H1 (cell line): Measurements from ENCODE around the gene ZNF777. TPM values are rescaled to one million over a fixed set of nuclear protein-coding genes. Genes with fewer than 3 reads are reported as not detected.

Experiments used
- CTCF ChIA-PET: fragments of 300-600 bp; sonication (Branson Sonifier 250); formaldehyde crosslinking; loops from one replicate; lab custom pipeline; 2021; ENCODE audit not compliant: partially characterized antibody; lab: Charles Lee
- POLR2A ChIA-PET: fragments of 300-600 bp; sonication (Branson Sonifier 250); formaldehyde crosslinking; loops from one replicate; lab custom pipeline; 2021; ENCODE audit warnings: inconsistent platforms; ENCODE audit not compliant: partially characterized antibody; lab: Charles Lee
- DNase-seq, 2 experiments: peaks; one replicate each; pipeline versions ENCODE4 v3.0.0 to v3.0.0-alpha.2; 2010 to 2022; ENCODE audit warnings: low spot score in 2 of 2, low read depth in 1 of 2, mixed read lengths in 1 of 2
- FAIRE-seq: peaks from 2 replicates; lab custom pipeline; 2011; peaks lifted over from hg19 to GRCh38; lab: Jason Lieb, UNC
- H2AFZ ChIP-seq: 2 replicates; pipeline ENCODE4 v1.8.1; 2012; ENCODE audit warnings: low read length, inconsistent platforms
- H2AK5ac ChIP-seq: 2 replicates; pipeline ENCODE4 v1.6.1; 2013; ENCODE audit warnings: low read depth, low read length
- H2BK120ac ChIP-seq: replicated peaks from 2 replicates; pipeline ENCODE3; 2013; ENCODE audit warnings: low read depth, low read length, inconsistent platforms
- H2BK12ac ChIP-seq: 2 replicates; pipeline ENCODE4 v1.6.1; 2013; ENCODE audit warnings: low read depth, low read length
- H2BK15ac ChIP-seq: 2 replicates; pipeline ENCODE4 v1.6.1; 2013; ENCODE audit warnings: low read length
- H2BK20ac ChIP-seq: 2 replicates; pipeline ENCODE4 v1.6.1; 2013; ENCODE audit warnings: low read length
- H2BK5ac ChIP-seq: 2 replicates; pipeline ENCODE4 v1.6.1; 2013; ENCODE audit warnings: low read depth, low read length
- H3K14ac ChIP-seq: 2 replicates; pipeline ENCODE4 v1.6.1; 2013; ENCODE audit warnings: inconsistent platforms; ENCODE audit not compliant: insufficient read length
- H3K18ac ChIP-seq: 2 replicates; pipeline ENCODE4 v1.6.1; 2013; ENCODE audit warnings: low read length; ENCODE audit errors: extremely low read depth
- H3K23ac ChIP-seq: 2 replicates; pipeline ENCODE4 v1.6.1; 2013; ENCODE audit warnings: inconsistent platforms; ENCODE audit not compliant: insufficient read length
- H3K23me2 ChIP-seq: 2 replicates; pipeline ENCODE4 v1.6.1; 2013; ENCODE audit warnings: low read depth, low read length
- H3K27ac ChIP-seq: 2 replicates; pipeline ENCODE4 v1.6.1; 2011; ENCODE audit warnings: low read depth, low read length, inconsistent platforms
- H3K27me3 ChIP-seq, 4 experiments: replicated peaks in 1 of 4; 1 replicate in 1 of 4; 2 replicates in 3 of 4; pipeline versions ENCODE4 v1.6.1 to v1.8.1; 2011 to 2013; ENCODE audit warnings: low read length in 3 of 4, mild to moderate bottlenecking in 3 of 4, inconsistent platforms in 2 of 4, mixed read lengths in 2 of 4, moderate library complexity in 1 of 4; ENCODE audit not compliant: control insufficient read depth in 3 of 4, insufficient read depth in 3 of 4; ENCODE audit errors: extremely low read depth in 1 of 4
- H3K36me3 ChIP-seq, 4 experiments: 2 replicates each; pipeline versions ENCODE4 v1.6.1 to v1.8.1; 2011 to 2013; ENCODE audit warnings: mild to moderate bottlenecking in 4 of 4, low read length in 3 of 4, moderate library complexity in 2 of 4, control low read depth in 1 of 4, inconsistent platforms in 1 of 4; ENCODE audit not compliant: insufficient read depth in 4 of 4, control insufficient read depth in 2 of 4
- H3K4ac ChIP-seq: replicated peaks from 2 replicates; pipeline ENCODE3; 2013; ENCODE audit warnings: low read length, low read depth, mixed read lengths, inconsistent platforms; ENCODE audit not compliant: insufficient read length
- H3K4me1 ChIP-seq, 4 experiments: replicated peaks in 1 of 4; 1 replicate in 1 of 4; 2 replicates in 3 of 4; pipeline versions ENCODE4 v1.6.1 to v1.8.1; 2011 to 2013; ENCODE audit warnings: low read length in 3 of 4, inconsistent platforms in 2 of 4, mixed read lengths in 1 of 4; ENCODE audit not compliant: insufficient read depth in 4 of 4, control insufficient read depth in 3 of 4
- H3K4me2 ChIP-seq, 2 experiments: 2 replicates each; pipeline versions ENCODE4 v1.6.1 to v1.8.1; 2011 to 2013; ENCODE audit warnings: low read depth in 2 of 2, low read length in 2 of 2, control low read depth in 1 of 2, inconsistent platforms in 1 of 2, mild to moderate bottlenecking in 1 of 2; ENCODE audit not compliant: insufficient read depth in 1 of 2
- H3K4me3 ChIP-seq, 4 experiments: fragments of 200-600, 300-600 bp in 1 of 4; sonication (generic), shearing (Covaris generic), sonication (Bioruptor Twin) in 1 of 4; 2 replicates each; pipeline versions ENCODE4 v1.5.1 to v1.8.1; 2011 to 2016; ENCODE audit warnings: low read length in 4 of 4, low read depth in 3 of 4, control low read depth in 2 of 4, inconsistent platforms in 2 of 4, mild to moderate bottlenecking in 2 of 4, mixed read lengths in 1 of 4, moderate library complexity in 1 of 4; ENCODE audit not compliant: insufficient read depth in 2 of 4; ENCODE audit errors: extremely low read depth in 1 of 4
- H3K56ac ChIP-seq: replicated peaks from 2 replicates; pipeline ENCODE3; 2013; ENCODE audit warnings: low read depth, mild to moderate bottlenecking, mixed read lengths, low read length, inconsistent platforms; ENCODE audit not compliant: insufficient read length
- H3K79me1 ChIP-seq: 2 replicates; pipeline ENCODE4 v1.6.1; 2013; ENCODE audit warnings: low read depth, low read length, control low read depth
- H3K79me2 ChIP-seq, 2 experiments: 2 replicates each; pipeline versions ENCODE4 v1.6.1 to v1.8.1; 2012 to 2013; ENCODE audit warnings: low read length in 2 of 2, mild to moderate bottlenecking in 2 of 2, inconsistent platforms in 1 of 2; ENCODE audit not compliant: insufficient read depth in 2 of 2, control insufficient read depth in 1 of 2
- H3K9ac ChIP-seq, 4 experiments: replicated peaks in 1 of 4; 1 replicate in 1 of 4; 2 replicates in 3 of 4; pipeline versions ENCODE4 v1.6.1 to v1.8.1; 2011 to 2013; ENCODE audit warnings: low read depth in 3 of 4, low read length in 3 of 4, control low read depth in 2 of 4, mild to moderate bottlenecking in 2 of 4, moderate library complexity in 2 of 4, inconsistent platforms in 1 of 4; ENCODE audit errors: extremely low read depth in 1 of 4
- H3K9me3 ChIP-seq, 2 experiments: 2 replicates each; pipeline versions ENCODE4 v1.6.1 to v1.8.1; 2012 to 2013; ENCODE audit warnings: mild to moderate bottlenecking in 2 of 2, moderate library complexity in 2 of 2, control low read depth in 1 of 2, inconsistent platforms in 1 of 2, low read depth in 1 of 2, low read length in 1 of 2, mixed read lengths in 1 of 2; ENCODE audit not compliant: insufficient read depth in 2 of 2
- H4K20me1 ChIP-seq, 2 experiments: replicated peaks in 1 of 2; 2 replicates each; pipeline versions ENCODE3 to v1.8.1; 2011 to 2013; ENCODE audit warnings: inconsistent platforms in 2 of 2, low read length in 2 of 2, mild to moderate bottlenecking in 1 of 2; ENCODE audit not compliant: insufficient read depth in 2 of 2, control insufficient read depth in 1 of 2
- H4K5ac ChIP-seq: 2 replicates; pipeline ENCODE4 v1.6.1; 2013; ENCODE audit warnings: low read length, low read depth, mixed read lengths, inconsistent platforms; ENCODE audit not compliant: insufficient read length
- H4K8ac ChIP-seq: 2 replicates; pipeline ENCODE4 v1.8.0; 2013; ENCODE audit warnings: mild to moderate bottlenecking, moderate library complexity, low read length, inconsistent platforms; ENCODE audit not compliant: insufficient read depth; ENCODE audit errors: extremely low read depth
- H4K91ac ChIP-seq: replicated peaks from 2 replicates; pipeline ENCODE3; 2013; ENCODE audit warnings: low read length, mixed read lengths, inconsistent platforms; ENCODE audit not compliant: insufficient read length
- E2F6 ChIP-seq: IDR thresholded peaks from 2 replicates; pipeline ENCODE4 v1.6.1; 2012; ENCODE audit warnings: inconsistent platforms
- PHF8 ChIP-seq: fragments of 200-600 bp; sonication (generic); conservative IDR thresholded peaks from 2 replicates; pipeline ENCODE4 v1.7.1; 2012; ENCODE audit warnings: low read depth, mild to moderate bottlenecking, inconsistent platforms, low read length, moderate library complexity
- RBBP5 ChIP-seq: IDR thresholded peaks from 2 replicates; pipeline ENCODE4 v1.7.1; 2012; ENCODE audit warnings: low read depth, mild to moderate bottlenecking, inconsistent platforms, low read length, moderate library complexity, borderline replicate concordance
- TAF1 ChIP-seq: IDR thresholded peaks from 2 replicates; pipeline ENCODE4 v1.6.1; 2011; ENCODE audit warnings: mild to moderate bottlenecking, low read depth, low read length
- TBP ChIP-seq: IDR thresholded peaks from 2 replicates; pipeline ENCODE4 v1.6.1; 2011; ENCODE audit warnings: low read depth, low read length, improper control_type of control experiment
- WGBS, 2 experiments: shearing (Covaris generic) in 1 of 2; methylation state at CpG; one replicate each; pipeline versions ENCODE4 v1.1.6 to v1.1.7; 2013 to 2015; ENCODE audit warnings: low lambda C conversion rate in 2 of 2, mixed read lengths in 2 of 2, inconsistent platforms in 1 of 2, low coverage in 1 of 2, missing lambda C conversion rate in 1 of 2; ENCODE audit not compliant: insufficient replicate concordance in 2 of 2, insufficient coverage in 1 of 2, insufficient read length in 1 of 2; ENCODE audit errors: extremely low coverage in 1 of 2, missing lambda C conversion rate in 1 of 2; 5-methylcytosine and 5-hydroxymethylcytosine counted together
- polyA plus RNA-seq, 7 experiments: library from polyadenylated mRNA; depleted of rRNA in 3 of 7; stranded (reverse) in 5 of 7; unstranded in 2 of 7; fragments of >200 nt in 5 of 7; fragments of 200-250 nt in 2 of 7; gene quantifications; 1 replicate in 5 of 7; 2 replicates in 1 of 7; 4 replicates in 1 of 7; pipeline versions ENCODE4 v1.2.1 to v1.2.3, GENCODE V29; 2011 to 2013; ENCODE audit warnings: missing spikeins in 2 of 7, mixed read lengths in 2 of 7
- total RNA-seq: library from RNA; stranded (reverse); fragmentation: NEBNext Ultra II Directional; extraction: Animal tissue kit (Norgen Biotek cat#: 25700); gene quantifications from 2 replicates; pipeline ENCODE4 v1.2.1, GENCODE V29; 2021
- TF ChIP-seq, protein P1 (sequence below): IDR thresholded peaks from 2 replicates; pipeline ENCODE4 v1.6.1; 2012; ENCODE audit warnings: inconsistent platforms

Gene ZNF777
- total and polyA plus RNA-seq, 2 of the 8 experiments (the other 6 are each of a cell fraction or from before 2014, with no cell fraction given) = 8.0 to 10.1 TPM

DNA sequence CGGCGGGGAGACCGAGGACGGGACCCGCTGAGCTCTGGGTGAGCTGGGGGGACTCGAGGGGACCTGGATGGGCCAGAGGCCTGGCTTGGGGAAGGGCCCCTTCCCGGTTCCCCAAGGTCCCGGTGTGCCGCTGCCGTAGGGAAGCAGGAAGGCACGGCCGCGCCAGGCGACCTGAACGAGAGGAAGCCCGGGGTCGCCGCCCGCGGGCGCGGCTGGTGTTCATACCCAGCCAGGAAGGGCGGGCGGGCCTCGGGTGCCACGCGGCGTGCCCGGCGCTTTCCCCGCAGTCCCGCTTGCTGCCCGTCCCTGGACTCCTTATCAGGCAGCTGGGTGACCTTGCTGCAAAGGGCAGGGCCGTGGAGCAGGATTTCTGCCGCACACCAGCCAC lies 38.0 kb downstream of the ZNF777 start:
- Histone ChIP-seq H2BK12ac (no peak overlapping the region), H2BK20ac (no peak overlapping the region), H2BK120ac (no peak overlapping the region), H3K14ac (no peak overlapping the region), H3K79me1 (no peaks in the 10 kb centered on the region), H3K4me1 (peaks cover 0 to 4% (median under 1%) of the 10 kb centered on the region in 4 experiments; a peak in 4 of 7 replicates), H3K9me3 (no peaks in the 10 kb centered on the region), H4K20me1 (no peaks in the 10 kb centered on the region), H3K27me3 (peaks cover 0 to 7% (median 6%) of the 10 kb centered on the region in 4 experiments; a peak in 5 of 7 replicates), H3K23ac (no peak overlapping the region), H4K8ac (peak overlapping the region; percentile 73), H4K5ac (peak overlapping the region; percentile 66), H3K4me3 (peak overlapping the region; percentile 54 to 73 (median 61)), H2AK5ac (no peak overlapping the region), H3K36me3 (no peaks in the 10 kb centered on the region), H3K9ac (peak overlapping the region; percentile 38 to 53 (median 44)), H2BK5ac (no peak overlapping the region), H3K23me2 (peaks cover 4% of the 10 kb centered on the region; the same call in 1 of the 2 replicates), H4K91ac (no peak overlapping the region), H3K4me2 (peak overlapping the region; percentile 70 to 71), H3K4ac (no peak overlapping the region), H3K79me2 (no peaks in the 10 kb centered on the region), H2AFZ (peak overlapping the region; percentile 96), H3K27ac (no peak overlapping the region), H3K18ac (peak overlapping the region; percentile 71; the same call in 1 of the 2 replicates), H3K56ac (no peak overlapping the region), H2BK15ac (no peak overlapping the region)
- 11% methylated on average over 23 of the region's 35 CpGs; no CpG with 5 or more reads in 1 of the 2 experiments for WGBS, 2 experiments
- POLR2A ChIA-PET = interaction anchor here (0.8 to 3.3 kb wide), 4 partner anchors 9 to 202 kb away, joined by 3 to 27 read pairs (median 7); partner anchors contain the start of gene ZNF777
- CTCF ChIA-PET = interaction anchor here (0.6 to 3.3 kb wide), 25 partner anchors 9 to 227 kb away, joined by 3 to 16 read pairs (median 3); partner anchors contain the start of gene ZNF777
- DNase-seq (peak in 1 of 2 experiments; percentile 78), FAIRE-seq (no peak)
- TF ChIP-seq, protein P1, sequence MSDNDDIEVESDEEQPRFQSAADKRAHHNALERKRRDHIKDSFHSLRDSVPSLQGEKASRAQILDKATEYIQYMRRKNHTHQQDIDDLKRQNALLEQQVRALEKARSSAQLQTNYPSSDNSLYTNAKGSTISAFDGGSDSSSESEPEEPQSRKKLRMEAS = 0 out of 2 replicates have a peak, but pooled peaks have one; percentile 22
- TF ChIP-seq E2F6 (peak; percentile 52), PHF8 (peak; percentile 33), TBP (no peak), TAF1 (0 out of 2 replicates have a peak, but pooled peaks have one; percentile 13), RBBP5 (no peak)
